SK-N-SH (cell line): ENCODE data around the gene ZDHHC8. TPM values are rescaled to one million over a fixed set of nuclear protein-coding genes. Genes with fewer than 3 reads are reported as not detected.

ENCODE experiments used
- CTCF ChIA-PET: fragments of 300-600, 350-600 bp; formaldehyde crosslinking; extraction: SDS; loops from one replicate; lab custom pipeline; 2021; lab: Yijun Ruan, JAX
- POLR2A ChIA-PET: fragments of 350-600 bp; sonication (Branson Sonifier 250); formaldehyde crosslinking; extraction: SDS; loops from one replicate; lab custom pipeline; 2020; ENCODE audit warnings: antibody characterized with exemption, inconsistent platforms; lab: Yijun Ruan, JAX
- DNase-seq: peaks from one replicate; pipeline ENCODE4 v3.0.0; 2012
- H2AFZ ChIP-seq: fragments of 200-600 bp; sonication (generic); 2 replicates; pipeline ENCODE4 v1.8.1; 2016; ENCODE audit warnings: antibody characterized with exemption, mild to moderate bottlenecking, low read depth
- H3F3A ChIP-seq: fragments of 200-600 bp; sonication (generic); replicated peaks from 2 replicates; pipeline ENCODE3; 2016; ENCODE audit warnings: antibody characterized with exemption, mild to moderate bottlenecking; ENCODE audit not compliant: insufficient read depth
- H3K27ac ChIP-seq, 2 experiments: fragments of 200-500 bp in 1 of 2; fragments of 200-600 bp in 1 of 2; sonication (Bioruptor generic) in 1 of 2; sonication (generic), shearing (Covaris generic) in 1 of 2; 2 replicates each; pipeline versions ENCODE4 v1.5.1 to v1.6.1; 2014 to 2016; ENCODE audit warnings: low read depth in 2 of 2, inconsistent platforms in 1 of 2, low read length in 1 of 2, mild to moderate bottlenecking in 1 of 2, mixed read lengths in 1 of 2
- H3K27me3 ChIP-seq: fragments of 200-600 bp; sonication (generic), shearing (Covaris generic); 2 replicates; pipeline ENCODE4 v1.6.1; 2016; ENCODE audit warnings: mixed run types; ENCODE audit not compliant: insufficient read depth
- H3K36me3 ChIP-seq, 2 experiments: fragments of 200-500 bp in 1 of 2; fragments of 200-600 bp in 1 of 2; sonication (Bioruptor generic) in 1 of 2; sonication (generic) in 1 of 2; replicated peaks in 1 of 2; 2 replicates each; pipeline versions ENCODE3 to v1.5.1; 2014 to 2016; ENCODE audit warnings: low read length in 1 of 2, mild to moderate bottlenecking in 1 of 2; ENCODE audit not compliant: insufficient read depth in 2 of 2, control insufficient read depth in 1 of 2
- H3K4me1 ChIP-seq, 2 experiments: fragments of 200-500 bp in 1 of 2; fragments of 200-600 bp in 1 of 2; sonication (Bioruptor generic) in 1 of 2; sonication (generic), shearing (Covaris generic) in 1 of 2; 2 replicates each; pipeline versions ENCODE4 v1.5.1 to v1.6.1; 2014 to 2016; ENCODE audit warnings: low read depth in 1 of 2, low read length in 1 of 2, mixed run types in 1 of 2; ENCODE audit not compliant: insufficient read depth in 2 of 2, control insufficient read depth in 1 of 2
- H3K4me2 ChIP-seq: fragments of 200-600 bp; sonication (generic), shearing (Covaris generic); 2 replicates; pipeline ENCODE4 v1.6.1; 2017; ENCODE audit warnings: mixed run types
- H3K4me3 ChIP-seq, 2 experiments: fragments of 200-500 bp in 1 of 2; fragments of 200-600 bp in 1 of 2; sonication (Bioruptor generic) in 1 of 2; sonication (generic), shearing (Covaris generic) in 1 of 2; 2 replicates each; pipeline versions ENCODE4 v1.5.1 to v1.8.1; 2014 to 2016; ENCODE audit warnings: low read depth in 2 of 2, inconsistent platforms in 1 of 2, low read length in 1 of 2, mild to moderate bottlenecking in 1 of 2, mixed read lengths in 1 of 2, moderate library complexity in 1 of 2
- H3K79me2 ChIP-seq: fragments of 200-600 bp; sonication (generic); 2 replicates; pipeline ENCODE4 v1.8.1; 2017; ENCODE audit warnings: mild to moderate bottlenecking; ENCODE audit not compliant: insufficient read depth
- H3K9ac ChIP-seq: fragments of 200-600 bp; sonication (generic); 2 replicates; pipeline ENCODE4 v1.6.1; 2017; ENCODE audit warnings: mixed run types
- H3K9me2 ChIP-seq: fragments of 200-600 bp; sonication (generic); 2 replicates; pipeline ENCODE4 v1.6.1; 2017; ENCODE audit warnings: mixed run types
- H3K9me3 ChIP-seq: fragments of 200-600 bp; sonication (generic); 2 replicates; pipeline ENCODE4 v1.6.1; 2017; ENCODE audit warnings: mixed run types, mild to moderate bottlenecking, moderate library complexity
- H4K20me1 ChIP-seq: fragments of 200-600 bp; sonication (generic); 2 replicates; pipeline ENCODE4 v1.6.1; 2017; ENCODE audit warnings: mild to moderate bottlenecking, mixed run types; ENCODE audit not compliant: insufficient read depth
- CHD2 ChIP-seq: fragments of 150-350 bp; IDR thresholded peaks from 2 replicates; pipeline ENCODE4 v1.6.1; 2018; ENCODE audit warnings: low read length; ENCODE audit not compliant: partially characterized antibody
- EP300 ChIP-seq, 2 experiments: IDR thresholded peaks; 2 replicates each; pipeline versions ENCODE4 v1.4.0 to v1.6.1; 2012; ENCODE audit warnings: borderline replicate concordance in 1 of 2, low read depth in 1 of 2, low read length in 1 of 2
- FOXJ3 ChIP-seq: sonication (generic); formaldehyde crosslinking; IDR thresholded peaks from 2 replicates; pipeline ENCODE4 v1.5.1; 2020; ENCODE audit warnings: mild to moderate bottlenecking, missing genetic modification reagents
- FOXM1 ChIP-seq: IDR thresholded peaks from 2 replicates; pipeline ENCODE4 v1.4.0; 2012; ENCODE audit warnings: low read depth, mild to moderate bottlenecking
- GABPA ChIP-seq: IDR thresholded peaks from 2 replicates; pipeline ENCODE4 v1.4.0; 2012; ENCODE audit warnings: low read depth, mild to moderate bottlenecking
- GATA2 ChIP-seq: sonication (generic); formaldehyde crosslinking; IDR thresholded peaks from 2 replicates; pipeline ENCODE4 v1.5.0; 2020; ENCODE audit warnings: mild to moderate bottlenecking, missing genetic modification reagents
- MEF2A ChIP-seq: IDR thresholded peaks from 2 replicates; pipeline ENCODE4 v1.4.0; 2012; ENCODE audit warnings: low read depth, borderline replicate concordance
- MXI1 ChIP-seq: IDR thresholded peaks from 2 replicates; pipeline ENCODE4 v1.6.1; 2012; ENCODE audit warnings: mild to moderate bottlenecking, low read depth, low read length, improper control_type of control experiment
- NFIC ChIP-seq: IDR thresholded peaks from 2 replicates; pipeline ENCODE4 v1.4.0; 2012; ENCODE audit warnings: borderline replicate concordance
- POLR2AphosphoS5 ChIP-seq: IDR thresholded peaks from 2 replicates; pipeline ENCODE4 v1.6.1; 2012; ENCODE audit warnings: low read depth, low read length
- RAD21 ChIP-seq: IDR thresholded peaks from 2 replicates; pipeline ENCODE4 v1.6.1; 2012; ENCODE audit warnings: mild to moderate bottlenecking, low read length
- RCOR1 ChIP-seq: fragments of 150-350 bp; IDR thresholded peaks from 2 replicates; pipeline ENCODE4 v1.6.1; 2017; ENCODE audit warnings: antibody characterized with exemption, low read length
- RXRA ChIP-seq: IDR thresholded peaks from 2 replicates; pipeline ENCODE4 v1.4.0; 2012; ENCODE audit warnings: low read depth, mild to moderate bottlenecking, borderline replicate concordance
- SMC3 ChIP-seq: IDR thresholded peaks from 2 replicates; pipeline ENCODE4 v1.6.1; 2012; ENCODE audit warnings: low read depth, low read length, improper control_type of control experiment
- TEAD4 ChIP-seq: IDR thresholded peaks from 2 replicates; pipeline ENCODE4 v1.4.0; 2012; ENCODE audit warnings: mild to moderate bottlenecking, borderline replicate concordance; ENCODE audit not compliant: insufficient read depth
- WGBS: methylation state at CpG from one replicate; pipeline ENCODE4 v1.1.6; 2017; ENCODE audit warnings: low lambda C conversion rate; 5-methylcytosine and 5-hydroxymethylcytosine counted together
- polyA plus RNA-seq, 3 experiments: library from polyadenylated mRNA; depleted of rRNA; stranded (reverse); fragments of >200 nt; gene quantifications; 2 replicates each; pipeline ENCODE4 v1.2.3, GENCODE V29; 2012
- TF ChIP-seq, protein P1 (sequence below): IDR thresholded peaks from 2 replicates; pipeline ENCODE4 v1.4.0; 2012; ENCODE audit warnings: low read depth
- TF ChIP-seq, protein P2 (sequence below): IDR thresholded peaks from 2 replicates; pipeline ENCODE4; 2012
- TF ChIP-seq, protein P3 (sequence below): fragments of 150-350 bp; IDR thresholded peaks from 2 replicates; pipeline ENCODE4 v1.6.1; 2017; ENCODE audit warnings: antibody characterized with exemption, low read length, low read depth, borderline replicate concordance

Gene ZDHHC8
- polyA plus RNA-seq, 1 of the 3 experiments (the other 2 are of a cell fraction), result 65.3 TPM

DNA sequence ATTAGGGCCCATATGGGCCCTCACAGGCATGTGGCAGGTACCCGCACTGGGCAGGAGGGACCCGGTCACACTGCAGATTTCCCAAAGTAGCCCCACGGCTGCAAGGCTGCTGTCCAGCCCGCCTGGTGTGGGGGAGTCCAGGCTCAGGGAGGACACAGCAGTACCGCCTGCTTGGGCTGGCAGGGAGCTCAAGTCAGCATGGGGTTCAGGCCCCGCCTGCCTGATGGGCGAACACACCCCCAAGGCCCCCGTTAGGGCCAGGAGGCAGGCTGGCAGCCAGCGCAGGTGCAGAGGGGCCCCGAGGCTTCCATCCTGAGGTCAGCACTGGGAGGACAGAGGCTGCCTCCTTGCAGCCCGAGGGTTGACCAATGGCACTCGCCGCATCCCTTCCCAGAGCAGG lies 5.5 kb downstream of the ZDHHC8 start:
- ChIA-PET POLR2A (no interaction called here), CTCF (interaction anchor here (0.6 to 1.1 kb wide), 2 partner anchors 20 to 27 kb away, joined by 3 to 4 read pairs; no protein-coding TSS in a partner anchor)
- DNase-seq, result no peak
- H3F3A ChIP-seq, result no peaks in the 10 kb centered on the region
- H3K36me3 ChIP-seq, result peaks cover 0 to 8% of the 10 kb centered on the region in 2 experiments
- 100% methylated on average over 1 of the region's 13 CpGs for WGBS
- H2AFZ ChIP-seq, result no peak overlapping the region
- TF ChIP-seq, protein P1, sequence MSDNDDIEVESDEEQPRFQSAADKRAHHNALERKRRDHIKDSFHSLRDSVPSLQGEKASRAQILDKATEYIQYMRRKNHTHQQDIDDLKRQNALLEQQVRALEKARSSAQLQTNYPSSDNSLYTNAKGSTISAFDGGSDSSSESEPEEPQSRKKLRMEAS, result no peak
- no peak for TF ChIP-seq NFIC
- no peak for TF ChIP-seq POLR2AphosphoS5
- no peaks in the 10 kb centered on the region for H3K9me3 ChIP-seq
- peaks cover 0 to 59% of the 10 kb centered on the region in 2 experiments; a peak in 1 of 4 replicates for H3K4me1 ChIP-seq
- no peak overlapping the region; a peak in 1 of 4 replicates for H3K27ac ChIP-seq
- H3K9ac ChIP-seq, result no peak overlapping the region
- H3K4me2 ChIP-seq, result no peak overlapping the region
- H3K79me2 ChIP-seq, result peaks cover 69% of the 10 kb centered on the region
- no peak overlapping the region for H3K4me3 ChIP-seq
- H3K27me3 ChIP-seq, result no peaks in the 10 kb centered on the region
- H4K20me1 ChIP-seq, result peaks cover 71% of the 10 kb centered on the region
- H3K9me2 ChIP-seq, result no peaks in the 10 kb centered on the region

DNA sequence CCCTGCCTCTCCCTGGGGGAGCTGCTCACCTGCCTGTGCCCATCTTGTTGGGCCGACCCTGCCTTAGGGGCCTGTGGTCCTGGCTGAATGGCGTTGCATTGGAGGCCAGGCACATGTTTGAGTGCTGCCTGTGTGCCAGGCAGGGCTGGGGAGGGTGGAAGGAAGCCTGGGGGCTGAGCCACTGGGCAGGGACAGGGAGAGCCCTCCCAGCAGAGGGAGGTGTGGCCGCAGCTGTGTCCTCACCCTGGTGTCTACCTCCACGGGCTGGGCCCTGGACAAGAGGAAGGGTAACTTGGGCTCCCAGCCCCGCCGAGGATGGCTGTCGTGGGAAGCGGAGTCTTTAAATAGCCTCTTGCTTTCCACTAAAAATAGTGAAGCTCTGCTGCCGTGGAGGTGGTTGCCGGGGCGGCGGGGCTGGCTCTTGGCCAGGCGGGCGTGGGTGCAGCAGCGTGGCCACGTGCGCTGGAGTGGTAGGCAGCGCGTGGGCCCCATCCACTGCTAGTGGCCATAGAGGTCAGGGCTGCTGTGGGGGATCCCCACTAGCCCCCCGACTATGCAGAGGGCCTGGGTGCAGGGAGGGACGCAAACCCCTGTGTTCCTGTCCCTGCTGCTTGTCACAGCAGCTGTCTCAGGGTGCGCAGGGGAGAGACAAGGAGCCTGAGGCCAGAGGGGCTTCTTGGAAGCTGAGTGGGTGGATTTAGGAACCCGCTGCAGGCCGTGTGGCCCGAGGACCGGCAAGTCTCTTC lies 6.2 kb downstream of the ZDHHC8 start:
- POLR2A ChIA-PET, result no interaction called here
- peak overlapping the region in 1 of 2 experiments; percentile 64; a peak in 1 of 4 replicates for H3K27ac ChIP-seq
- peaks cover 65% of the 10 kb centered on the region for H3K79me2 ChIP-seq
- no peaks in the 10 kb centered on the region for H3K27me3 ChIP-seq
- H3K36me3 ChIP-seq, result peaks cover 0 to 8% of the 10 kb centered on the region in 2 experiments
- no peak for DNase-seq
- no peak overlapping the region for H3K9ac ChIP-seq
- H3K9me2 ChIP-seq, result no peaks in the 10 kb centered on the region
- CTCF ChIA-PET, result interaction anchor here (1.1 to 1.8 kb wide), 3 partner anchors 19 to 148 kb away, joined by 4 to 5 read pairs (median 4); no protein-coding TSS in a partner anchor
- H3F3A ChIP-seq, result no peaks in the 10 kb centered on the region
- no peak for TF ChIP-seq RAD21
- TF ChIP-seq TEAD4, result no peak
- TF ChIP-seq GATA2 (CRISPR knock-in tag), result no peak
- TF ChIP-seq FOXM1, result no peak
- no peak for TF ChIP-seq EP300 (IDR thresholded peaks at IDR 0.05; ENCODE audit: borderline replicate concordance in 1 of 2, low read depth in 1 of 2, low read length in 1 of 2)
- peak; percentile 24; the same call in 1 of the 2 replicates for TF ChIP-seq MXI1
- TF ChIP-seq RCOR1, result no peak
- TF ChIP-seq, protein P2, sequence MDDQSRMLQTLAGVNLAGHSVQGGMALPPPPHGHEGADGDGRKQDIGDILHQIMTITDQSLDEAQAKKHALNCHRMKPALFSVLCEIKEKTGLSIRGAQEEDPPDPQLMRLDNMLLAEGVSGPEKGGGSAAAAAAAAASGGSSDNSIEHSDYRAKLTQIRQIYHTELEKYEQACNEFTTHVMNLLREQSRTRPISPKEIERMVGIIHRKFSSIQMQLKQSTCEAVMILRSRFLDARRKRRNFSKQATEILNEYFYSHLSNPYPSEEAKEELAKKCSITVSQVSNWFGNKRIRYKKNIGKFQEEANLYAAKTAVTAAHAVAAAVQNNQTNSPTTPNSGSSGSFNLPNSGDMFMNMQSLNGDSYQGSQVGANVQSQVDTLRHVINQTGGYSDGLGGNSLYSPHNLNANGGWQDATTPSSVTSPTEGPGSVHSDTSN, result no peak
- no peak for TF ChIP-seq GABPA
- TF ChIP-seq NFIC, result 0 out of 2 replicates have a peak, but pooled peaks have one; percentile 3
- TF ChIP-seq RXRA, result no peak
- TF ChIP-seq SMC3, result no peak
- no peak for TF ChIP-seq MEF2A
- TF ChIP-seq FOXJ3 (CRISPR knock-in tag), result no peak
- no peak for TF ChIP-seq CHD2
- TF ChIP-seq, protein P3, sequence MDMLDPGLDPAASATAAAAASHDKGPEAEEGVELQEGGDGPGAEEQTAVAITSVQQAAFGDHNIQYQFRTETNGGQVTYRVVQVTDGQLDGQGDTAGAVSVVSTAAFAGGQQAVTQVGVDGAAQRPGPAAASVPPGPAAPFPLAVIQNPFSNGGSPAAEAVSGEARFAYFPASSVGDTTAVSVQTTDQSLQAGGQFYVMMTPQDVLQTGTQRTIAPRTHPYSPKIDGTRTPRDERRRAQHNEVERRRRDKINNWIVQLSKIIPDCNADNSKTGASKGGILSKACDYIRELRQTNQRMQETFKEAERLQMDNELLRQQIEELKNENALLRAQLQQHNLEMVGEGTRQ, result no peak
- H4K20me1 ChIP-seq, result peaks cover 67% of the 10 kb centered on the region
- peaks cover 0 to 54% of the 10 kb centered on the region in 2 experiments; a peak in 1 of 4 replicates for H3K4me1 ChIP-seq
- no peaks in the 10 kb centered on the region for H3K9me3 ChIP-seq
- H3K4me2 ChIP-seq, result no peak overlapping the region
- WGBS, result 92% methylated on average over 17 of the region's 26 CpGs
- H2AFZ ChIP-seq, result no peak overlapping the region
- H3K4me3 ChIP-seq, result no peak overlapping the region
